ENCODE results near the gene AEBP2.

DNA sequence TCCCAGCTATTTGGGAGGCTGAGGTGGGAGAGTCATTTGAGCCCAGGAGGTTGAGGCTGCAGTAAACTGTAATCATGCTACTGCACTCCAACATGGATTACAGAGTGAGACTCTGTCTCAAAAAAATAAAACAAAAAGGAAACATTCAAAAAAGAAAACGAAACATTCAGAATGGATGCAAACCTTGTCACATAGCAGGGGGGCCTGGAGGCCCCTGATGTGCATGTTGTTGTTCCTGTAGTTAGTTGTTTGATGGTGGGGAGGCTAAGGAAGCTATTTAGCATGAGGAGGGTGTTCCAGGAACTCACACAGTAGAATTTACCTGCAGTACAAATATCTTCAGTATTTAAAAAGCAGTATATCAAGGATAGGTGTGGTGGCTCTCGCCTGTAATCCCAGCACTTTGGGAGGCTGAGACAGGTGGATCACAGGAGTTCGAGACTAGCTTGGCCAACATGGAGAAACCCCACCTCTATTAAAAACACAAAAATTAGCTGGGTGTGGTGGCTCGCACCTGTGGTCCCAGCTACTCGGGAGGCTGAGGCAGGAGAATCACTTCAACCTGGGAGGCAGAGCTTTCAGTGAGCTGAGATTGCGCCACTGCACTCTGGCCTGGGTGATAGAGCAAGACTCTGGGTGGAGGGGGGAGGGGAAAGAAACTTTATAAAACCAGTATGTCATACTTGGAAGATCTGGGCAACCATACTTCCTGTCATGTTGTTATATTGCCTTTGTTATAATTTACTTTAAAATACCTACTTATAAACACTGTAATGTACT, 17.6 kb upstream of the AEBP2 start:
- TF ChIP-seq, protein P1, sequence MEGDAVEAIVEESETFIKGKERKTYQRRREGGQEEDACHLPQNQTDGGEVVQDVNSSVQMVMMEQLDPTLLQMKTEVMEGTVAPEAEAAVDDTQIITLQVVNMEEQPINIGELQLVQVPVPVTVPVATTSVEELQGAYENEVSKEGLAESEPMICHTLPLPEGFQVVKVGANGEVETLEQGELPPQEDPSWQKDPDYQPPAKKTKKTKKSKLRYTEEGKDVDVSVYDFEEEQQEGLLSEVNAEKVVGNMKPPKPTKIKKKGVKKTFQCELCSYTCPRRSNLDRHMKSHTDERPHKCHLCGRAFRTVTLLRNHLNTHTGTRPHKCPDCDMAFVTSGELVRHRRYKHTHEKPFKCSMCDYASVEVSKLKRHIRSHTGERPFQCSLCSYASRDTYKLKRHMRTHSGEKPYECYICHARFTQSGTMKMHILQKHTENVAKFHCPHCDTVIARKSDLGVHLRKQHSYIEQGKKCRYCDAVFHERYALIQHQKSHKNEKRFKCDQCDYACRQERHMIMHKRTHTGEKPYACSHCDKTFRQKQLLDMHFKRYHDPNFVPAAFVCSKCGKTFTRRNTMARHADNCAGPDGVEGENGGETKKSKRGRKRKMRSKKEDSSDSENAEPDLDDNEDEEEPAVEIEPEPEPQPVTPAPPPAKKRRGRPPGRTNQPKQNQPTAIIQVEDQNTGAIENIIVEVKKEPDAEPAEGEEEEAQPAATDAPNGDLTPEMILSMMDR (IDR thresholded peaks at IDR 0.05) = no peak
- no peak for TF ChIP-seq POLR2A (IDR thresholded peaks at IDR 0.05)
